SK-N-DZ (cell line): ENCODE results near the gene PRG2. TPM values are rescaled to one million over a fixed set of nuclear protein-coding genes. Genes with fewer than 3 reads are reported as not detected.

Experiments used
- DNase-seq: peaks from one replicate; pipeline ENCODE4 v3.0.0-alpha.2; 2015; ENCODE audit warnings: low spot score
- polyA plus RNA-seq, 2 experiments: library from polyadenylated mRNA; depleted of rRNA; stranded (reverse); fragments of >200 nt; gene quantifications; 2 replicates each; pipeline ENCODE4 v1.2.3, GENCODE V29; 2014

Gene PRG2, protein sequence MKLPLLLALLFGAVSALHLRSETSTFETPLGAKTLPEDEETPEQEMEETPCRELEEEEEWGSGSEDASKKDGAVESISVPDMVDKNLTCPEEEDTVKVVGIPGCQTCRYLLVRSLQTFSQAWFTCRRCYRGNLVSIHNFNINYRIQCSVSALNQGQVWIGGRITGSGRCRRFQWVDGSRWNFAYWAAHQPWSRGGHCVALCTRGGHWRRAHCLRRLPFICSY
- polyA plus RNA-seq (2014; cell fraction: cytosol; rRNA removed) = 1.4 and 1.9 TPM in 2 replicates
- polyA plus RNA-seq (2014; cell fraction: nucleus; rRNA removed) = 0.57 and 1.5 TPM in 2 replicates

DNA sequence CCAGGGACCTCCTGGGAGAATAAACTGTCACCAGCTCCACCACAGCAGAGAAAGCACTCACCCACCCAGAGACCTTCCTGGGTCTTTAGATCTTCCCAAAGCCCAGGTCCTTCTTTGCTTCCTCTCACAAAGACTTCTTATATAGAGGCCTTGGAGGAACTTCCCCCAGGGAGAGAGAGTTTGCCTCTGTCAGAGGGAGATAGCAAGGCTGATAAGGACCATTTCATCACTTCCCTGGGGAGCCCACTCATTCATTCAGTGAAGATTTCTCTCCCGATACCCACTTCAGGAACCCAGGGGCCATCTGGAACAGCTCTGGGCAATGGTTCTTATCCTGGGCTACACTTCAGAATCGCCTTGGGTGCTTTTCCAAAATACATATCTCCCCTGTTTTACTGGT, at the start of gene PRG2:
Gene PRG2, minus strand, starts transcription at position 116 of the 400 bp plus-strand sequence. CDS start 706 bp downstream, outside the sequence.
- DNase-seq = peak; percentile 92

DNA sequence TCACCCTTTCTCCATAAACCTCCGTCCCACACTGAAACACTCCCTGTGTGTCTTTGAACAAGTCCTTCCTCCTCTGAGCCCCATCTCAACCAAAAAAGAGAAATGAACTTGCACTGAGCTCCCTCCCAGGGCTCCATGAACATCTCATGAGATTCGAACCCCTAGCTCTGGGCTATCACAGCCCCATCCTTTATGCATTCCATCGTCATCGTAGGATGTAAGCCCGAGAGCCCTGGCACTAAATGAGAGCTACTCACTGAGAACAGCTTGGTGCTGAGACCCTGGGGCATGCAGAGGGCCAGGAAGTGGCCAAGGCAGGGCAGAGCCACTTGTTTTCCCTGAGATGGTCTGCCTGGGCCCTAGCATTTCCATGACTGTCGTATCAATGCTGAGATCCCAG, 49.3 kb upstream of the PRG2 start:
- no peak for DNase-seq

DNA sequence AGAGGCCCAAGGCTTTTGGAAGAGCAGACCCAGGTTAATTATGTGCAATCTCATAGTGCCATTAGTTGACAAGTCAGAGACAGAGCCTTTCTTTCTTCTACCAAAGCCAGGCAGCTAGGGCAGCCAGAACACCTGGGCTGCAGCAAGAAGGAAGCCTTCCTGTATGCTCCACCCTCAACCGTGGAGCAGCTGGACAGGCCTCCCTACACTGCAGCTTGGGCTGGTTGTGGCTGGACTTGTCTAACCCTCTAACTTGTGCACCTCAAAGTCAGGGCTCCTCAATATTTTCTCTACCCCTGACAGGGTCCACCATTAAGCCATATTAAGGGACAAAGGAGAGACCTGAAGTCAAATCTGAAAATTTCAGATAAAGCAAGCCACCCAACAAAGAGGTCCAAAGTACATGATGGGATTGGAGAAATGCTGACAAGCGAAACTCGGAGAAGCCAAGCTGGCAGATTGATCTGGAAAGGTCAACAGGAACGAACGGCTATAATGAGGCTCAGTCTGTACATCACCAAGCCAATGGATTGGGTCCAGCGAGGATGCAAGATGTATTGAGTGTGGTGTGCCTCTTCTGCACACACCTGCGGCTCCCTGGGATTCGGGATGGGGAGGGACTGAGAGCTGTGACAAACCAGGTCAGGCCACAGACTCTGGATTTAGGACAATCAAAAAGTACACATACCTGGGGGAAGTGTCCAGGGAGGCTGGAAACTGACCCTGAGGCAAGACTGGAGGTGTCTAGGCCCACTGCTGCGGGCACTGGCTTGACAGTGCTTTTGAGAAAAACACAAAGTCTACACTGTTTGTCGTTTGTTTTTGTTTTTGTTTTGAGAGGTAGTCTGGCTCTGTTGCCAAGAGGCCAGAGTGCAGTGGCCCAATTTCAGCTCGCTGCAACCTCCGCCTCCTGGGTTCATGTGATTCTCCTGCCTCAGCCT, 48.2 kb upstream of the PRG2 start:
- no peak for DNase-seq

DNA sequence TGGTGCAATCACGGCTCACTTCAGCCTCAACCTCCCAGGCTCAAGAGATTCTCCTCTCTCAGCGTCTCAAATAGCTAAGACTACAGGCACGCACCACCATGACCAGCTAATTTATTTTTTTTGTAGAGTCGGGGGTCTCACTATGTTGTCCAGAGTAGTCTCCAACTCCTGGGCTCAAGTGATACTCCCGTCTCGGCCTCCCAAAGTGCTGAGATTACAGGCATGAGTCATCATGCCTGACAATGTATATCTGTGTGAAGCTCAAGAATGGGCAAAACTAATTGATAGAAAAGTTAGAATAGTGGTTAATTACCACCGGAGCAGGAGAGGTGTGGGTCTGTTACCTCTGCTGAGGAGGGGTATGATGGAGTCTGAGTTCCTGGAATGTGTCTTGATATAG, 45.6 kb upstream of the PRG2 start:
- DNase-seq = no peak

DNA sequence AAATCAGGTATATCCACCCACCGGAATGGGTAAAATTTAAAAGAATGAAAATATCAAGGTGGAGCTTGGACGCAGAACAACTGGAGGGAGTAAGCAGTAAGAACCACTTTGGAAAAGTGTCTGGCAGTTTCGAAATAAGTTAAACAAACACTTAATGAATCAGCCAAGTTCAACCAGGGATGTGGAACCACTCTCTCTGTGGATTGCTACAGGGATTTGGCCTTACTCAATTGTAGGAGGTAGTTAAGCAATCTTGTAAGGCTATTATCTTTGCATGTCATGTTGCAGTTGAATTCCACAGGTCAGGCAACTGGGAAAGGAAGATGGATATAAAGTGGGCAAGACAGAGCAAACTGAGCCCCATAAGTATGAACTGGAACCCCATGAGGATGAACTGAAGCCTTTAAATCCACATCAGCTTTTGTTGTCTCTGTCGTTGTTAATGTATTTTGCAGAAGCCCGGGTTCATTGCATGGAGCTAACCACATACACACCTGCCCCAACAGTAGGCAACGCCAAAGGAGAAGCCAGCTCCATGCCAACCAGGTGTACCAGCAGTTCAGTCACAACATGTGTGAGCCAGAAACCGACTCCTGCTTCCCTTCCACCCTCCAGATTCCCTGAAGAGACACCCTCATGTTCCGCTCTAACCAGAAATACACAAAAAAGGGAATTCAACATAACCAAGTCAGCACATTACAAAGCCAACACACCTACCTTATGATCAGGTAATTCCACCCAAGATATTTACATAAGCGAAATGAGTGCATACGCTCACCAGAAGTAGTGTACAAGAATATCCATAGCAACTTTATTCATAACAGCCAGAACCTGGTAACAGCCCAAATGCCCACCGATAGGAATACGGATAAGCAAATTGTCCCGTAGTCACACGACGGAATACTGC, 44.4 kb upstream of the PRG2 start:
- no peak for DNase-seq

DNA sequence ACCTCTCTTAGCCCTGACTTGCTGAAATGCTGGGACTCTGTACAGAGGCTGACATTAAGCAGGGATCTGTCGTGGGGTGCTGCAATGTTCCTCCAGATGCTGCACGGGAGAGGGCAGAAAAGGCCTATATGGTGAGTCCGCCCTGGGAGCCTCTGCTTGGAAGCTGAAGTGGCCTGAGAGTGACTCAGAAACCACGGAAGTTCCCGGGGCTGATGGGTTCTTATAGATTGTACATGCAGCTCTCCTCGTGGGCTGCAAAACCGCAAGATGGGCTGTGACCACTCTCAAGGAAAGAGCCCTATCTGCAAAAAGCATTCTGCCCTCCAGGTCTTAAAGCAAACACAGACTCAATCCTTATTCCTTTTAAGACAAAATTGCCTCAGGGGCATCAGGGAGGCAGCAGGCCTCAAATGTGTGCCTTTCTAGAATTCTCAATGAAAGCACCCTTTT, 42.3 kb upstream of the PRG2 start:
- DNase-seq = no peak

DNA sequence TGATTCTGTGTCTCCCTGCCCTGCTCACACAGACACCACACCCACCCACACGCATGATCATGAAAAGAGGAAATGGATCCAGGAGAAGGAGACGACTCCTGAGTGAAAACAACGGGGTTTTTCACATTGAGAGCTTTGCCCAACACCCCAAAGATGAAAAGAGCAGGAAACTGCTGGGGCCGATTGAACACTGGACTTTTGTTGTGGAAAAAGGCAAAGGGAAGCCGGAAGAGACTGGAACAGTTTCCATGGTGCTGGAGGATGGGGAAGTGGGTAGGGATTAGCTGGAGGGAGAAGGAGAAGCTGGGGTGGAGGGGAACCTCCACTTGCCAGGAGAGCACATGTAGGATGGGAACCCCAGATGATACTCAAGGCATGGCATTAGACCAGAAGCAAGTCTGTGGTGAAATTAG, 41.7 kb upstream of the PRG2 start:
- no peak for DNase-seq

DNA sequence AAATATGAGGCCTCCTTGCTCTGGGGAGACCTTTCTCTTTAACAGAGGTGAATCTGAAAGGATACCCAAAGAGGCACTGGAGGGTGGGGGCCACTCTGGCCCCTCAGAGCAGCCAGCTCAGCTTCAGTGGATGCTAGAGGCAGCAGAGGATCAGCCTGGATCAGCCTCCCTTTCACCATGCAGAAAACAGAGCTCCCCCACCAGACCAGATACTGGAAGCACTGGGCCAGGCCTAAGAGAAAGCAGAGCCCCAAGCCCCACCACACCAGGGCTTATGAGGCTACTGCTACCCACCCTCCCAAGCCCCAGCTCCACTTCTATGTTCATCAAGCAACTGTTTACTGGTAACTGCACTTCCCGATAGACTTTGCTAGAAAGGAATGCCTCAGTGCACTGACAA, 40.5 kb upstream of the PRG2 start:
- DNase-seq = no peak

DNA sequence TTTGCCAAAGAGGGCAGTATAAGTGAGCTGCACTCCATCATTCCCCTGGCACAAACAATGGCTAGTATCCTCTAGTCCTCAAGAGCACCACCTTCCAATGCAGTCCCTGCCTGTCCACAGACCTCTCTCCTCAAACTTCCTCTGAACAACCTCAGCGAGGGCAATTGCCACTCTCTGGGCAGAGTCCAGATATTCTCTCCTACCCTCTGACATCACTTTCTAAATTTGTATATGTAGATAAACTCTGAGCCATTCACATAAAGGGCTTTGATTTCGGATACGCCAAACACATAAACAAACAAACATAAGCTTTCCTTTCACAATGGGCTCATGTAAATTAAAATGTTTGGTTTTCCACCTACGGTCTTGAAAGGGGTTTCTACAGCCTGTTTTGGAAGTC, 39.5 kb upstream of the PRG2 start:
- DNase-seq = no peak

DNA sequence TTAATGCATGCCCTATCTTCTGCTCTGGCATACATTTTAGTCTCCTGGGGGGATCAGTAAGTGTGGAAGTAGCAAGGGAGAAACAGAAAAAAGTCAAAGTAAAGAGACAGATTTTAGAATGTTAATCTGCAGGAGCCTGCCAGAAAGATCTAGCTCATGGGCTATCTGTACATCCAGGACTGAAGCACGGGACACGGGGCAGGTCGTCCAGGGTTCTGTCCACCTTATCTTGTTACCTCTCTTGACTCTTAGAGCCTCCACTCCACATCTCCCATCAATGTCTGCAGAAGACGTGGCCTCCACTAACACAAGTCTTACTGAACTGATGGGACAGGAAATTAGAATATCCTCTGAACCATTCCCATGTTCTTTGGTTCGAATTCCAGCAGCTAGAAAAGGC, 38.2 kb upstream of the PRG2 start:
- DNase-seq = no peak

DNA sequence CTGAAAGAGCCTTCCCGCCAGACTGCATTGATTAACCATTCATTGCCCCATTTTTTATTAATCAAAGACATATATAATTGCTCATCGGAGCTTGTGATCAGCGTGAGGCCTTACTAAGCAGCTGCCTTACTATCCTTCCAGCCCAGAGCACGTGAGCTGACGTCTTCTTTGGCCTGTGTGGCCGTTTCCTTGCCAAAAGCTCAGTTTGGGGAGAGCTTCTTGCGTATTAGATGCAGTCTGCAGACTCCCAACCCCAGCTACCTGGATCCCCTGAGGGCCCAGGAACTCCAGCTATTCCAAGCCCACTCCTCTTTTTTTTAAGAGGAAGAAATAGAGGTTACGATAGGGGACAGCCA, 37.3 kb upstream of the PRG2 start:
- no peak for DNase-seq

DNA sequence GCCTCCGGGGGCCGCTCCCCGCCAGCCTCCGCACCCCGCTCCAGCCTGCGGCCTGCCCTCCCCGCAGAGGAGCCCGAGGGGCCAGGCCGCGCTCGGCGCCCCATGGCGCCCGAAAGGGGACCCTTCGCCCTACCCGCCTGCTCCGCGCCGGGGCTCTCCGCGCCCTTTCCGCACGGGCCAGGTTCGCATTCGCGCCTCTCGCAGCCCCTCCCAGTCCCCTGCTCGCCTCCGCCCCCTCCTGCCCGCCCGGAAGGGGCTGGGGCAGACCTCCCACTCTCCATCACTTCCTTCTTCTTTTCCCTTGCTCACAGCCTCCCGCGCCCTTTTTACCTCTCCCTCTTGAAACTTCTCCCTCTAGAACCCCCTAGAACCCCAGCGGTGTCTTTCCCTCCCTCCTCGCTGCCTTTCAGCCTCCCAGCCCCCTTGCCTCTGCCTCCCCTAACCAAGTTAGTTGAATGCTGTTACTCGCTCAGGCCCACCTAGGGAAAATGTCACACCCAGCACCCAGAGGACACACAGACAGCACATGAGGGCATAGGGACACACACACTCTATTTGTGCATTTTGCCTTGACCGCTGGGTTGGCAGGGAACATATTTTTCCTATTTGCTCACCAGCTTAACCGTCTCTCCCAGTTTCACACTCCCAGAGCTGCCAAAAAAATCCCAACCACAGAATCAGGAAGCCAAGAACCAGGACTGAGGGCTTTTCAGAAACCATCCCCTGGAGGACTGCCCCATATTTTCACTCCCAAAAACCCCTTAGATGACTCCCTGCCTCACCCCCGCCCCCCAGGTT, 36.7 kb upstream of the PRG2 start, which contains the start of gene SLC43A3:
Gene SLC43A3, minus strand, starts transcription at position 193 of the 798 bp plus-strand sequence. CDS start 949 bp downstream, outside the sequence.
- DNase-seq = peak; percentile 67

DNA sequence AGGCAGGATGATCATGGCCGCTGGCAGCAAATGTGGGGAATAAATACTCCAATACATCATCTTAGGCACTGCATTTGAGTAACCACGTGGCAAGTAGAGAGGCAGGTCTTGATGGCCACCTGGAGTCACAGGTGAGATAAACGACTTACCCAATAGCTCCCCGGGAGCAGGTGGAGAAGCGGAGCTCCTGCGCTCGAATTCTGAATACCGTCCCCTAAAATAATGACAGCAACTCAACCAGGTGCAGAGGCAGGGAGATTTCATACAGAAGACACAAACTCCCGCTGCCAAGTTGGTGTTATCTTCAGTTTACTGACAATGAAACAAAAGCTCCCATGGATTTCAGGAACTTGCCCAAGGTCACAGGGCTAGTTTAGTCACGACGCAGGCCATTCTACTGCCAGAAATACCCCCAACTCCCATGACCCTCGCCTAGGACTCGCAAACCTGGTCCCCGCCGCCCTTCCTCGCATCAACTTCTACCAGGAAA, 36.0 kb upstream of the PRG2 start:
- no peak for DNase-seq

DNA sequence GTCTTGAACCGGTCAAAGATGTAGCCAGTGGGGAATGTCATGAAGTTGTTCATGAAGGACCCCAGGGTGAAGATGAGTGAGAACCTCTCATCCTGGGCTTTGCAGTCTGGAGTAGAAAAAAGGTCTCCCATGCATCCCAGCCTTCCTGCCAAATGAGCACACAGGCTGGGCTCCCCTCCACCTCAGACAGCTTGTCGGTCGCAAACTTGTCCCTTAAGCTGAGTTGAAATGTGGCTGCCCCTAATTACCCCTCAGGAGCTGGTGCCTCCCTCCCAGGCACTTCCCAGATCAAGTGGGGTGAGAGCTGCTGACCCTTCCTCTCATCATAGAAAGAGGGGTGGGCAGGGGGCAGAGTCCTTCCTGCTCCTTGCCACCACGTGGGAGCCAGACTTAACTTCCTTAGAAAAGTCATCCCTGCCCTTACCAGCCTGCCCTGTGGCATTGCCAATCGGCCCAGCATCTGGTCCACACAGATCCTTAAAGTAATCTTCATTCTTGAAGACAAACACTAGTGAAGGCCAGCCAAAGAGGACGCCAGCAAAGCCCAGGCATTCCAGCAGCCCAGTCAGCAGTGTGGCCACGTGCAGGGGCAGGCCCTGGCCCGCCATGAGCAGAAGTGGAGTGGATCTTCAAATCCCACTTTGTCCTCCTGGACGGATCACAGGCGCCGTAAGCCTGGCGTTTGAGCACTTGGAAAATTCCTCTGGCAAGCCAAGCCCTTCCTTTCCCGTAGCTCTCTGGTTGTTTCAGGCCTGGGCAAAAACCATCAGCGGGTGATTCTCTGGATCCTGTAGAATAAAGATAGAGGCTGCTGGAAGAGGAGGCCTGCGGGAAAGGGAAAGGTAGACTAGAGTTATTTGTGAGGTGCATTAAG, 35.4 kb upstream of the PRG2 start:
- DNase-seq = no peak

DNA sequence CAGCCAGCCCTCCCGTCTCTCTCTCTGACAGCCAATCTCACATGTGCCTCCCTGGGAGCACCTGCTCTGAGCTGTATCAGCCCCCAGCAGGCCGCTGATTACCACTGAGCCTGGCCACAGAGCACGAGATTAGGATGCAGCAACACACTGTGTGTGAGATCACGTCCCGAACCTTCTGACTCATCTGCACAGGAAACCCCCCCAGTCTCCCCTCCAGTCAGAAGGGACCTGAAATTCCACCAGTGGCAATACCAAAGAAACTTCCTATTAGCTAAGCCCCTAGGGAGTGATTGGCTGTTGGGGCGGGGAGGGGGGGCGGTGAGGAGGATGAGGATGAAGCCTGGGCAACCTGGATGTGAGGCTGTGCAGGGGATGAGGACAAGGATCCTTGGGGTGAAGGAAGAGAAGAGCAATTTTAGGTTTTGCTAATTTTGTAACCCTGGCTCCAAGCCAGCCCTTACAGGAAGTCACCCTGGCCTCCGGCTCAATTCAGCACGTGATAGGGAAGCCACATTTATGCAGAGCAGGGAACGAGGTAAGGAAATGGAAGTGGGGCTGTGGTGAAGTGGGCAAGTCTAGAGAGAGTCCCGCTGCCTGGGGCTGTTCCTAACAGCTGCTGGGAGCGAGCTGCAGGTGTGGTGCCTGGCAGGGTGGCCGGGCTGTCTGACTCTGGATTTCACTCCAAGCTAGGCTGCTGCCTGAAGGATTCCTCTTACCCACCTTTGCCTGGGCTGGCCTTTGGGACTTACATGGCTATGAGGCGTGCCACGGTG, 34.5 kb upstream of the PRG2 start:
- DNase-seq = peak; percentile 57

DNA sequence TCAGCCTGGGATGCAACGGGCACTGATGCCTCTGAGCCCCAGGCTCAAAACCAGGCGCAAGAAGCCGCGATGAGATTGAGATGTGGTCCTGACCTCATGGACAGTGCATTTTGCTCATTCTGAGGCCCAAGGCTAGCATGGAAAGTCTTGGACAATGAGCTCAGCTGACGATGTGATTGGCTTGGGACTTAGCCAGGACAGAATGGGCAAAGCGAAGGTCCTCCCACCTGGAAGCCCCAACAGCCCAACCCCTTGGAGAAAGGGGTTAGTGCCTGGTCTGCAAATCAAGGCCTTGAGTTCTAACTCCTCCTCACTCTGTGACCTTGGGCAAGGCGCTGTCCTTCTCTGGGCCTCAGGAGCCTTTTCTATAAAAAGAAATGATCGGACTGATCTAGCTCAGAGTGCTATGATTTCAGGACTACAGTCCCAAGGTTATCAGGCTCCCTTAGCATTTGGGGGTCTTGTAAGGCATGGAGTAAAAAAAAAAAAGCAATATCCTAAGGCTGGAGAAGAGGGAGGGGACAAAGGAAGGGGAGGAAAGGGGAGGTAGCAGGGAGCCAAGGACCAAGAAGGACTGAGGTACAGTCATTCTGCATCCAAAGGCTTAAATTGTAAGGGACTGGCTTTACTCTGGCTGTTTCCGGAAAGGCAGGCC, 33.8 kb upstream of the PRG2 start:
- DNase-seq = no peak

DNA sequence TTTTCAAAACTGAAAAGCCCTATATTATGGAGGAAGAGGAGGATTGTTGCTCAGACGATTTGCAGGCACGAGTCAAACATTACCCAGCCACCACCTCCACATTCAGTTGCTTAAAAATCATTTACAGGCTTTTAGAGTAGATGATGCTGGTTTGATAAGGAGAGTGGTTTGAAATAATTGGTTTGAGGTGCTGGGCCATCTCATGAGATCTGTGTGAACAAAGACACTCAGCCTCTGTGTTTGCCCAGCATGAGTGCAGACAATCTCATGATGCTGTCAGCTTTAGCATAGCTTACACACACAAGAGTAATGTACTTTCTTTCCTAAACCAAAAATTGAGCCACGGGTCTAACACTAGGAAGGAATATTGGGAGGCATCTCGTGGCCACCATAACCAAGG, 32.2 kb upstream of the PRG2 start:
- peak; percentile 89 for DNase-seq

DNA sequence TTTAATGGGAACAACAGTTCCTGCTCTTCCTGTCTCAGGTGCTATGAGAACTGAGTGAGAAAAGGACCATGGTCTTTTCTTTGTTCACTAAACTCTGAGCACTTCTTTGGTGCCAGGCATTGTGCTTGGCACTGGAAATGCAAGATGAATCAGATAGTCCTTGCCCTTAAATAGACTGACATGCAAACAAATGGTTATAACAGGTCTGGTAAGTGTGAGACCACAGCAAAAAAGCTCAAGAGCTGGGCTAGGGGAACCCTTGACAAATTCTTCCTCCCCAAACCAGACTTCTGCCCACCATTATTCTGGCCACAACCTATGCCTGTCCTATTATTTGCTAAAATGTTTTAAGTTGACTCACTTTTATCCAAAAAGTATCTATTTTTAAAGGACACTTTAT, 31.4 kb upstream of the PRG2 start:
- no peak for DNase-seq
